ENCODE data around the gene REXO4. TPM values are rescaled to one million over a fixed set of nuclear protein-coding genes. Genes with fewer than 3 reads are reported as not detected.
A peak's percentile ranks its signal among the peaks of the same experiment; 100 is the strongest.

Gene REXO4
- total and polyA plus RNA-seq, 11 donors: 9.6 to 30.6 (median 13.7) TPM

DNA sequence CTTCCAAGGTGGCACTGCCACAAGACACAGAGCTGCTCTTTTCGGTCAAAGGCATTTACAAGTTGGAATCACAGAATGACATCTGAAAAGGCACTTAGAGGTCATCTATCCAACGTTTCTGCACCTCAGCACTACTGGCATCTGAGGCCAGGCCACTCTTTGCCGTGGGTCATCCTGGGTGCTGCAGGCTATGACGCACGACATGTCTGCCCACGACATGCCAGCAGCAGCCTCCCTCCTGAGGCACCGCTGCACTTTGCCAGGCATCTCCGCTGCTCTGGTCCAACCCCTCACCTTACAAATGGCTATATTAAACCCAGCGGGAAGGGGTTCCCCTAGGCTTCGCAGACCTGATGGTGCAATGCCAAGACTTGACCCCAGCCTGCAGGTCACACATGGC lies 50.0 kb downstream of the REXO4 start:
- DNase-seq (no peak), ATAC-seq (peak in 3 of 4 donors; percentile 36 to 42 (median 37))
- no peak for TF ChIP-seq CTCF (IDR thresholded peaks at IDR 0.05)
- no peak for TF ChIP-seq POLR2A (IDR thresholded peaks at IDR 0.05)
- Histone ChIP-seq H3K4me1 (peaks cover 3 to 60% (median 52%) of the 10 kb centered on the region in 12 donors), H3K9me3 (no peaks in the 10 kb centered on the region), H3K27ac (no peak overlapping the region), H3K27me3 (no peaks in the 10 kb centered on the region), H3K4me3 (no peak overlapping the region), H3K36me3 (peaks cover 0 to 87% (median 56%) of the 10 kb centered on the region in 9 donors)
- intact Hi-C loops (cut with DNase I): no loop called here
- WGBS, 4 donors: 67 to 81% (median 80%) methylated on average over 6 to 10 of the region's 10 CpGs

GRCh38 chr9:133367221-133367620 lies 50.6 kb downstream of the REXO4 start:
- DNase-seq: no peak
- ATAC-seq: no peak
- no peaks in the 10 kb centered on the region for H3K27me3 ChIP-seq
- no peaks in the 10 kb centered on the region for H3K9me3 ChIP-seq
- intact Hi-C loops (cut with DNase I): no loop called here
- H3K36me3 ChIP-seq: peaks cover 0 to 89% (median 60%) of the 10 kb centered on the region in 9 donors
- 90 to 93% (median 93%) methylated on average over 22 of the region's 22 CpGs for WGBS, 4 donors
- H3K27ac ChIP-seq: no peak overlapping the region
- H3K4me3 ChIP-seq: no peak overlapping the region
- peaks cover 3 to 55% (median 46%) of the 10 kb centered on the region in 12 donors for H3K4me1 ChIP-seq
- TF ChIP-seq POLR2A (IDR thresholded peaks at IDR 0.05): no peak
- no peak for TF ChIP-seq CTCF (IDR thresholded peaks at IDR 0.05)

- ATAC-seq (no peak), DNase-seq (no peak)
- no peak overlapping the region for H3K4me3 ChIP-seq
- 77 to 93% (median 93%) methylated on average over 3 to 11 of the region's 11 CpGs for WGBS, 4 donors
- intact Hi-C loops (cut with DNase I): no loop called here
- H3K36me3 ChIP-seq: peaks cover 0 to 97% (median 68%) of the 10 kb centered on the region in 9 donors
- H3K9me3 ChIP-seq: no peaks in the 10 kb centered on the region
- H3K4me1 ChIP-seq: peaks cover under 1 to 47% (median 38%) of the 10 kb centered on the region in 12 donors
- H3K27me3 ChIP-seq: no peaks in the 10 kb centered on the region
- H3K27ac ChIP-seq: no peak overlapping the region
- TF ChIP-seq POLR2A (IDR thresholded peaks at IDR 0.05): no peak
- TF ChIP-seq CTCF (IDR thresholded peaks at IDR 0.05): no peak
Measured at GRCh38 chr9:133366435-133366834, 51.4 kb downstream of the REXO4 start.

DNA sequence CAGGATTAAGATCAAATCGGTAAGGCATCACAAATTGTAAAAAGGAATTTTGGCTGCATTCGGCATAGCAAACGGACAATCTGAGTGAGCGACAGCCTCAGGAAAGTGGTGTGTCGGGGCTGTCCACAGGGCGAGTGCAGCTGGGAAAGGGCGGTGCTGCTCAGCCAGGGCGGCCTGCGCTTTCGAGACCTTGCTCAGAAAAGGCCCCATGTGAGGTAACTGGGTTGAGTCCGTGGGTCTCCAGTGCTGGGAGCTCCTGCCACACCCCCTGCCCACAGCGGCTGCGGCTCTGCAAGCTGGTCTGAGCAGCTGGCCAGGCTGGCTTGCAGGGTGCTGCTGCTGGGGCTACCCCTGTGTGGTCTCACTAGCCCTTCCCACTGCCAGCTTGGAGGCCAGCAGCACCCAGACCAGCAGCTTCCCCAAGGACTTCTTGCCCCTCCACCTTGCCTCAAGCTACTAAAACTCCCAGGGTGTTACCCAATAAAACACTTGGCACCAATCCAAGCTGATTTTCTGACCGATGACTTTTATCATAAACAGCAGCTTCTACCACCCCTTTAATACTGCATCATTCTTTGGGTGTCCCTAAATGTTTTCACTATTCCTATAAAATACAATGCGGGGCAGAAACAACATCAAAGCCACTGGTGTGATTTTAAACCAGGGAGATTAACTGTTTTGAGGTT lies 55.3 kb downstream of the REXO4 start:
- H3K27me3 ChIP-seq: no peaks in the 10 kb centered on the region
- H3K36me3 ChIP-seq: peaks cover 0 to 78% (median 75%) of the 10 kb centered on the region in 9 donors
- TF ChIP-seq POLR2A (IDR thresholded peaks at IDR 0.05) (no peak), CTCF (IDR thresholded peaks at IDR 0.05) (no peak)
- no peak overlapping the region for H3K27ac ChIP-seq
- intact Hi-C loops (cut with DNase I): no loop called here
- H3K4me1 ChIP-seq: peaks cover 0 to 35% (median 7%) of the 10 kb centered on the region in 12 donors
- H3K4me3 ChIP-seq: no peak overlapping the region
- ATAC-seq: no peak
- WGBS, 4 donors: 87 to 93% (median 90%) methylated on average over 14 to 15 of the region's 15 CpGs
- no peaks in the 10 kb centered on the region for H3K9me3 ChIP-seq
- no peak for DNase-seq

All from heart left ventricle (tissue), 16 donors.